Esophagus squamous epithelium (tissue), 5 donors: Measurements from ENCODE around the gene RER1. TPM values are rescaled to one million over a fixed set of nuclear protein-coding genes. Genes with fewer than 3 reads are reported as not detected.

Experiments
- DNase-seq: peaks from one replicate; lab custom pipeline; 2025; lab: John Stamatoyannopoulos, UW
- H3K27ac ChIP-seq, 4 donors: fragments of 200-600 bp; sonication (generic); one replicate each; pipeline ENCODE4 v1.5.1; 2016 to 2019; ENCODE audit warnings: mild to moderate bottlenecking in 1 of 4
- H3K27me3 ChIP-seq, 4 donors: fragments of 200-600 bp; sonication (generic); 1 replicate in 3 of 4; 2 replicates in 1 of 4; pipeline versions ENCODE4 v1.5.1 to v1.6.0; 2017 to 2021; ENCODE audit warnings: antibody characterized with exemption in 1 of 4
- H3K36me3 ChIP-seq, 3 donors: fragments of 200-600 bp; sonication (generic); one replicate each; pipeline ENCODE4 v1.5.1; 2016 to 2019
- H3K4me1 ChIP-seq, 3 donors: fragments of 200-600 bp; sonication (generic); one replicate each; pipeline ENCODE4 v1.5.1; 2017 to 2019
- H3K4me3 ChIP-seq, 4 donors: fragments of 200-600 bp; sonication (generic); 1 replicate in 3 of 4; 2 replicates in 1 of 4; pipeline ENCODE4 v1.5.1; 2016 to 2019; ENCODE audit warnings: mild to moderate bottlenecking in 2 of 4, moderate library complexity in 1 of 4
- H3K9me3 ChIP-seq, 3 donors: fragments of 200-600 bp; sonication (generic); one replicate each; pipeline ENCODE4 v1.5.1; 2016 to 2019
- CTCF ChIP-seq, 6 experiments: fragments of 450-650 bp in 4 of 6; fragments of 200-600 bp in 2 of 6; sonication (generic) in 2 of 6; IDR thresholded peaks; one replicate each; pipeline ENCODE4 v1.5.1; 2016 to 2019; ENCODE audit warnings: antibody characterized with exemption in 6 of 6, mild to moderate bottlenecking in 4 of 6, moderate library complexity in 4 of 6
- POLR2A ChIP-seq, 4 donors: fragments of 450-650 bp; IDR thresholded peaks; one replicate each; pipeline ENCODE4 v1.6.1; 2017; ENCODE audit warnings: antibody characterized with exemption in 4 of 4, mild to moderate bottlenecking in 4 of 4, moderate library complexity in 3 of 4
- WGBS, 2 donors: methylation state at CpG; one replicate each; pipeline ENCODE4 v1.1.5; 2018; 5-methylcytosine and 5-hydroxymethylcytosine counted together
- intact Hi-C: fragments of 100-400 bp; cut with DNase I; formaldehyde crosslinking; loops from one replicate; pipeline ENCODE4 v1.15.0; 2022
- total RNA-seq, 4 donors: library from RNA; depleted of rRNA; stranded (reverse); fragments of >200 nt; gene quantifications; one replicate each; pipeline ENCODE4 v1.1.0, GENCODE V29; 2016
- donor health status: DM: yes; HTN: yes; CAD: no.

Gene RER1
- total RNA-seq, 4 donors from 2014 or later, result 63.3 to 136 (median 75.7) TPM

GRCh38 chr1:2379733-2380404 is 11.8 kb upstream of the RER1 start:
- 83 to 89% methylated on average over 15 to 22 of the region's 23 CpGs for WGBS, 2 donors

GRCh38 chr1:2380816-2381591 is 10.6 kb upstream of the RER1 start:
- no peaks in the 10 kb centered on the region for H3K27me3 ChIP-seq
- intact Hi-C loops, result loop anchor here (2.0 kb wide), 1 partner anchor 186 kb away; the partner anchor contains the start of gene FAAP20
- no peak overlapping the region for H3K27ac ChIP-seq
- DNase-seq, result no peak
- H3K4me1 ChIP-seq, result peaks cover 0 to 15% (median 9%) of the 10 kb centered on the region in 3 donors
- no peaks in the 10 kb centered on the region for H3K36me3 ChIP-seq
- H3K9me3 ChIP-seq, result no peaks in the 10 kb centered on the region
- TF ChIP-seq POLR2A (IDR thresholded peaks at IDR 0.05), result no peak
- no peak for TF ChIP-seq CTCF (IDR thresholded peaks at IDR 0.05)
- H3K4me3 ChIP-seq, result no peak overlapping the region
- WGBS, 2 donors, result 81 to 96% methylated on average over 3 to 13 of the region's 32 CpGs

More at GRCh38 chr1:2379733-2380404, 11.8 kb upstream of the RER1 start:
- intact Hi-C loops, result loop anchor here (2.0 kb wide), 1 partner anchor 185 kb away; the partner anchor contains the start of gene FAAP20
- Histone ChIP-seq H3K4me3 (no peak overlapping the region), H3K27me3 (no peaks in the 10 kb centered on the region), H3K4me1 (peaks cover 0 to 15% (median 9%) of the 10 kb centered on the region in 3 donors), H3K27ac (no peak overlapping the region), H3K36me3 (no peaks in the 10 kb centered on the region), H3K9me3 (no peaks in the 10 kb centered on the region)
- no peak for TF ChIP-seq CTCF (IDR thresholded peaks at IDR 0.05)
- no peak for DNase-seq

GRCh38 chr1:2381741-2382620 is 9.7 kb upstream of the RER1 start:
- Histone ChIP-seq H3K4me1 (peaks cover 0 to 15% (median 9%) of the 10 kb centered on the region in 3 donors), H3K27me3 (no peaks in the 10 kb centered on the region), H3K27ac (peak overlapping the region in 1 of 4 donors; percentile 5), H3K9me3 (no peaks in the 10 kb centered on the region), H3K4me3 (no peak overlapping the region), H3K36me3 (peaks cover 0 to 6% (median 0%) of the 10 kb centered on the region in 3 donors)
- 0 to 36% methylated on average over 1 to 5 of the region's 28 CpGs for WGBS, 2 donors
- intact Hi-C loops, result loop anchor here (2.0 kb wide), 1 partner anchor 187 kb away; the partner anchor contains the start of gene FAAP20
- TF ChIP-seq POLR2A (IDR thresholded peaks at IDR 0.05) (no peak), CTCF (IDR thresholded peaks at IDR 0.05) (peak; percentile 89 to 98 (median 96))
- no peak for DNase-seq

GRCh38 chr1:2382621-2383361 is 8.8 kb upstream of the RER1 start:
- TF ChIP-seq POLR2A (IDR thresholded peaks at IDR 0.05) (no peak), CTCF (IDR thresholded peaks at IDR 0.05) (peak in 4 of 6 experiments; percentile 15 to 54 (median 30))
- no peak overlapping the region for H3K27ac ChIP-seq
- DNase-seq, result no peak
- no peaks in the 10 kb centered on the region for H3K9me3 ChIP-seq
- intact Hi-C loops, result no loop called here
- WGBS, 2 donors, result 63 to 82% methylated on average over 2 to 7 of the region's 13 CpGs
- H3K27me3 ChIP-seq, result no peaks in the 10 kb centered on the region
- peaks cover 0 to 15% (median 9%) of the 10 kb centered on the region in 3 donors for H3K4me1 ChIP-seq
- H3K4me3 ChIP-seq, result no peak overlapping the region
- H3K36me3 ChIP-seq, result peaks cover 0 to 14% (median 0%) of the 10 kb centered on the region in 3 donors
